BLaER1 treated with 17β-estradiol and CSF1 and Interleukin-3, amounts not matched to agents 10 nM and 100 nM (cell line): Measurements from ENCODE around the gene SLC26A4.
A peak's percentile ranks its signal among the peaks of the same experiment; 100 is the strongest.

Source experiments
- H3K27ac ChIP-seq, 11 experiments: shearing (Covaris generic); formaldehyde crosslinking; 2 replicates each; pipeline ENCODE4 v1.8.1; 2022
- H3K27me3 ChIP-seq, 11 experiments: shearing (Covaris generic); formaldehyde crosslinking; 2 replicates each; pipeline ENCODE4 v1.8.1; 2022
- H3K36me3 ChIP-seq, 11 experiments: shearing (Covaris generic); formaldehyde crosslinking; 2 replicates each; pipeline ENCODE4 v1.8.1; 2022
- H3K4me1 ChIP-seq, 10 experiments: shearing (Covaris generic); formaldehyde crosslinking; 2 replicates each; pipeline ENCODE4 v1.8.1; 2022
- H3K4me2 ChIP-seq, 11 experiments: shearing (Covaris generic); formaldehyde crosslinking; 2 replicates each; pipeline ENCODE4 v1.8.1; 2022
- H3K4me3 ChIP-seq, 10 experiments: shearing (Covaris generic); formaldehyde crosslinking; 2 replicates each; pipeline ENCODE4 v1.8.1; 2022
- H3K9ac ChIP-seq, 11 experiments: shearing (Covaris generic); formaldehyde crosslinking; 2 replicates each; pipeline ENCODE4 v1.8.1; 2022
- H3K9me3 ChIP-seq, 11 experiments: shearing (Covaris generic); formaldehyde crosslinking; replicated peaks in 1 of 11; 2 replicates each; pipeline ENCODE4 v1.8.1; 2022
- H4K20me1 ChIP-seq, 11 experiments: shearing (Covaris generic); formaldehyde crosslinking; 2 replicates each; pipeline ENCODE4 v1.8.1; 2022
- Cebpa-rat ChIP-seq, 11 experiments: shearing (Covaris generic); IDR thresholded peaks; 2 replicates each; pipeline ENCODE4 v1.8.1; 2022

The SLC26A4 gene

DNA sequence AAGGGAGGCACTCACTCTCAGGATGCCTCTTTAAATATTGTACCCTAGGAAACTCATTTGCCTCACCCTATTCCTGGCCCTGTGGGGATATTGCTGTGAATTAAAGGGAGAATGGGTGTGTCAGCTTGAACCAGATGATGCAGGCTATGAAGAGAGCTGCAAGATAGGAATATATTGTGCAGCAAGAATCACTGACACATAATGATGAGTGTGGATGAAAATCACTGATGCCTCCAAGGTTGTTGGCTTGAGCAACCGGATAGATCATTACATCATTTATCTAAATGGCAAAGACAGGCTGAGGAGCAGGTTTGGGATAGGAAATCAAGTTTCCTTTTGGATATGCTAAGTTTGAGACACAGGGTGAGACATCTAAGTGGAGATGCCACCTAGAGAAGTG lies 6.2 kb downstream of the SLC26A4 start:
- no peak for TF ChIP-seq Cebpa-rat (IDR thresholded peaks at IDR 0.05)
- Histone ChIP-seq H3K36me3 (no peaks in the 10 kb centered on the region), H3K4me3 (no peak overlapping the region), H3K9ac (no peak overlapping the region), H3K27me3 (no peaks in the 10 kb centered on the region), H3K27ac (no peak overlapping the region), H3K4me1 (peaks cover 0 to 13% (median 0%) of the 10 kb centered on the region in 10 experiments; a peak in 3 of 20 replicates), H4K20me1 (no peaks in the 10 kb centered on the region), H3K4me2 (no peak overlapping the region), H3K9me3 (peaks cover 3 to 6% (median 4%) of the 10 kb centered on the region in 11 experiments)

- no peak overlapping the region for H3K9ac ChIP-seq
- H3K36me3 ChIP-seq, result no peaks in the 10 kb centered on the region
- no peaks in the 10 kb centered on the region for H3K27me3 ChIP-seq
- H3K4me1 ChIP-seq, result peaks cover 0 to 13% (median 0%) of the 10 kb centered on the region in 10 experiments; a peak in 3 of 20 replicates
- no peak for TF ChIP-seq Cebpa-rat (IDR thresholded peaks at IDR 0.05)
- no peak overlapping the region for H3K27ac ChIP-seq
- H3K4me2 ChIP-seq, result no peak overlapping the region
- peaks cover 0 to under 1% (median 0%) of the 10 kb centered on the region in 11 experiments; a peak in 1 of 22 replicates for H3K9me3 ChIP-seq
- no peak overlapping the region for H3K4me3 ChIP-seq
- no peaks in the 10 kb centered on the region for H4K20me1 ChIP-seq
Observed at GRCh38 chr7:107667341-107667740, 6.7 kb downstream of the SLC26A4 start.

DNA sequence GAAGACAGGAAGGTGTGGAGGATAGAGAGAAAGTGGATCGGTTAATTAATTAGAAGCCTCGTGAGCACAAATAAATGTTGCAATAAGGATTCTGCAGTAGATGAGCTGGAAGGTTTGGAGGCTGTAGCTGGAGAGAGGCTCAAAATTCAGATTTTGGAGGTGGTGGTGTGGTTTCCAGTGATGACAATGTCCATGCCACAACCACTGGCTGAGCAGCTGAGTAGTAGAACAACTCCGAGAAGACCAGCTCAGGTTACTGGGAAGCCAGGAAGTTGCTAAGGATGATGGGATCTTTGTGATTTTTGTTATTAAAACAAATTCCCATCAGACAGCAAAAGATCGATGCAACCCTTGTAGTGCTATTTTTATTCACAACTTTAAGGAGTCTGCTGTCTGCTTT lies 7.7 kb downstream of the SLC26A4 start:
- Histone ChIP-seq H3K9ac (no peak overlapping the region), H4K20me1 (no peaks in the 10 kb centered on the region), H3K27ac (no peak overlapping the region), H3K4me2 (no peak overlapping the region), H3K27me3 (no peaks in the 10 kb centered on the region), H3K4me1 (peaks cover 0 to 13% (median 0%) of the 10 kb centered on the region in 10 experiments; a peak in 3 of 20 replicates), H3K4me3 (no peak overlapping the region), H3K36me3 (no peaks in the 10 kb centered on the region), H3K9me3 (no peaks in the 10 kb centered on the region)
- TF ChIP-seq Cebpa-rat (IDR thresholded peaks at IDR 0.05), result no peak

- Histone ChIP-seq H3K9me3 (no peaks in the 10 kb centered on the region), H3K4me2 (no peak overlapping the region), H4K20me1 (no peaks in the 10 kb centered on the region), H3K4me1 (peaks cover 0 to 13% (median 0%) of the 10 kb centered on the region in 10 experiments; a peak in 3 of 20 replicates), H3K4me3 (no peak overlapping the region), H3K27me3 (no peaks in the 10 kb centered on the region), H3K9ac (no peak overlapping the region), H3K36me3 (no peaks in the 10 kb centered on the region), H3K27ac (no peak overlapping the region)
- TF ChIP-seq Cebpa-rat (IDR thresholded peaks at IDR 0.05), result no peak
Observed at GRCh38 chr7:107672183-107672582, 11.6 kb downstream of the SLC26A4 start.

- no peaks in the 10 kb centered on the region for H3K36me3 ChIP-seq
- no peaks in the 10 kb centered on the region for H3K27me3 ChIP-seq
- peaks cover 8 to 16% (median 13%) of the 10 kb centered on the region in 10 experiments for H3K4me1 ChIP-seq
- H4K20me1 ChIP-seq, result no peaks in the 10 kb centered on the region
- H3K4me3 ChIP-seq, result no peak overlapping the region
- H3K4me2 ChIP-seq, result no peak overlapping the region
- H3K9me3 ChIP-seq, result no peaks in the 10 kb centered on the region
- H3K27ac ChIP-seq, result no peak overlapping the region
- no peak for TF ChIP-seq Cebpa-rat (IDR thresholded peaks at IDR 0.05)
- no peak overlapping the region for H3K9ac ChIP-seq
Observed at GRCh38 chr7:107676249-107676648, 15.6 kb downstream of the SLC26A4 start.

DNA sequence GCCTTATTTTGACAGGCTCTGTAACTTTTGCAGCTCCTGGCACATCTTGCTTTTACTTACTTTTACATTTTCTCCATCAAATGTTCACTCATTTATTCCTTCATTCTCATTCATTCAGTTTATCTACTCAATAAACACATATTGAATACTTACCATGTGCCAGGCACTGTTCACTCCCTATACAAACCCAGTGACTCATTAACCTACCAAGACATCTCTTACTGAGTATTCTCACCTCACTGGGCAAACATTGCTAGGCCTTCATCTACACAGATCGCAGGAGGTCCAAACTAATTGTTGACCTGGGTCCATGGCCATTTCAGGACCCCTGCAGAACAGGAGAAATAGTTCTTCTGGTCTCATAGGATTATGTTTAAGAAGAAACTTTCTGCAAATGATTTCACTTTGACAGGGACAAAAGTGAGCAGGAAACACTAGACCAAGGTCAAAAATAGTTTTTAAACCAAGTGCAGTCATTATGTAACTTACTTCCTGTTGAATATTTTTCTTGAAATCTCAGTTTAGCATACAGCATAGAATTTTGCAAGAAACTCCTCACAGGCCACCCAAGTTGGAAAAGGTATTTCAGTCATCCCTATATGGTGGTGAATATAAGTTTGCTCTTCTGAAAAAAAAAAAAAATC lies 17.6 kb downstream of the SLC26A4 start:
- Histone ChIP-seq H4K20me1 (no peaks in the 10 kb centered on the region), H3K27ac (peak overlapping the region in 1 of 11 experiments; percentile 18; a peak in 1 of 22 replicates), H3K27me3 (no peaks in the 10 kb centered on the region), H3K4me1 (peaks cover 8 to 16% (median 13%) of the 10 kb centered on the region in 10 experiments), H3K4me2 (peak overlapping the region; percentile 30 to 77 (median 56)), H3K4me3 (peak overlapping the region in 1 of 10 experiments; percentile 15; a peak in 1 of 20 replicates), H3K36me3 (no peaks in the 10 kb centered on the region), H3K9me3 (no peaks in the 10 kb centered on the region), H3K9ac (no peak overlapping the region)
- no peak for TF ChIP-seq Cebpa-rat (IDR thresholded peaks at IDR 0.05)

- no peak overlapping the region for H3K4me2 ChIP-seq
- no peaks in the 10 kb centered on the region for H3K27me3 ChIP-seq
- H4K20me1 ChIP-seq, result no peaks in the 10 kb centered on the region
- H3K36me3 ChIP-seq, result no peaks in the 10 kb centered on the region
- no peak overlapping the region for H3K9ac ChIP-seq
- no peaks in the 10 kb centered on the region for H3K9me3 ChIP-seq
- peaks cover 8 to 16% (median 13%) of the 10 kb centered on the region in 10 experiments for H3K4me1 ChIP-seq
- no peak for TF ChIP-seq Cebpa-rat (IDR thresholded peaks at IDR 0.05)
- H3K27ac ChIP-seq, result no peak overlapping the region
- no peak overlapping the region for H3K4me3 ChIP-seq
Observed at GRCh38 chr7:107680478-107680877, 19.9 kb downstream of the SLC26A4 start.

- no peak overlapping the region for H3K4me3 ChIP-seq
- H3K27me3 ChIP-seq, result no peaks in the 10 kb centered on the region
- no peaks in the 10 kb centered on the region for H3K9me3 ChIP-seq
- no peaks in the 10 kb centered on the region for H3K36me3 ChIP-seq
- H3K4me1 ChIP-seq, result peaks cover 8 to 13% (median 11%) of the 10 kb centered on the region in 10 experiments
- no peaks in the 10 kb centered on the region for H4K20me1 ChIP-seq
- TF ChIP-seq Cebpa-rat (IDR thresholded peaks at IDR 0.05), result no peak
- H3K4me2 ChIP-seq, result no peak overlapping the region
- no peak overlapping the region for H3K9ac ChIP-seq
- no peak overlapping the region for H3K27ac ChIP-seq
Observed at GRCh38 chr7:107682886-107683285, 22.3 kb downstream of the SLC26A4 start.

GRCh38 chr7:107684287-107684686 lies 23.7 kb downstream of the SLC26A4 start:
- Histone ChIP-seq H3K9ac (no peak overlapping the region), H3K4me1 (no peaks in the 10 kb centered on the region), H3K27me3 (no peaks in the 10 kb centered on the region), H3K4me2 (no peak overlapping the region), H4K20me1 (no peaks in the 10 kb centered on the region), H3K9me3 (no peaks in the 10 kb centered on the region), H3K36me3 (no peaks in the 10 kb centered on the region), H3K27ac (no peak overlapping the region), H3K4me3 (no peak overlapping the region)
- TF ChIP-seq Cebpa-rat (IDR thresholded peaks at IDR 0.05), result no peak

DNA sequence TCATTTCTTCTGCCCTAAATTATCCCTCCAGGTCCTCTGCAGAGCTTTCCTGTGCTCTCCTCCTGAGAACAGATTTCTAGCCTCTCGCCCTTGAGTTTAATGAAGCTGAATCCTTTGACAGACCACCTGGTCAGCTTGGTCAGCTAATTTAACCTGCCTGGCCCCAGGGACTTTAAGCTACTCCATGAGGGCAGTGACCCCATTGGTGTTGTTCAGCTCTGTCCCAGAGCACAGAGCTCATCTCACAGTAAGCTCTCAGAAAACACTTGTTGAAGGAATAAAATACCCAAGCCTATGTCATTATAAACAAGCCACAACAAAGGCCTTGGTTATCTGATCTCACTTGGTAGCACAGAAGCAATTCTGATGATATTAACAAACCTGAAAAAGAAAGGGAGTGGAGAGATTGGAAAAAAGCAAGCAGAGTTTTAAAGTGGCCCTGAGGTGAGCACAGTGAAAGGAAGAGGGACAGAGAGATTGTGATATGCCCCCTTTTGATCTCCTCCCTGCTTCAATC lies 24.4 kb downstream of the SLC26A4 start:
- H3K9me3 ChIP-seq, result no peaks in the 10 kb centered on the region
- no peak overlapping the region for H3K4me3 ChIP-seq
- no peaks in the 10 kb centered on the region for H3K27me3 ChIP-seq
- H3K27ac ChIP-seq, result no peak overlapping the region
- no peak overlapping the region for H3K4me2 ChIP-seq
- no peaks in the 10 kb centered on the region for H3K36me3 ChIP-seq
- no peaks in the 10 kb centered on the region for H3K4me1 ChIP-seq
- TF ChIP-seq Cebpa-rat (IDR thresholded peaks at IDR 0.05), result no peak
- no peak overlapping the region for H3K9ac ChIP-seq
- no peaks in the 10 kb centered on the region for H4K20me1 ChIP-seq
